Stimulated activated naive CD4-positive, alpha-beta T cell (primary cell): ENCODE data around the gene TP53RK.

Experiments
- DNase-seq, 6 experiments: peaks; one replicate each; lab custom pipeline; 2025; lab: John Stamatoyannopoulos, UW

The TP53RK gene

DNA sequence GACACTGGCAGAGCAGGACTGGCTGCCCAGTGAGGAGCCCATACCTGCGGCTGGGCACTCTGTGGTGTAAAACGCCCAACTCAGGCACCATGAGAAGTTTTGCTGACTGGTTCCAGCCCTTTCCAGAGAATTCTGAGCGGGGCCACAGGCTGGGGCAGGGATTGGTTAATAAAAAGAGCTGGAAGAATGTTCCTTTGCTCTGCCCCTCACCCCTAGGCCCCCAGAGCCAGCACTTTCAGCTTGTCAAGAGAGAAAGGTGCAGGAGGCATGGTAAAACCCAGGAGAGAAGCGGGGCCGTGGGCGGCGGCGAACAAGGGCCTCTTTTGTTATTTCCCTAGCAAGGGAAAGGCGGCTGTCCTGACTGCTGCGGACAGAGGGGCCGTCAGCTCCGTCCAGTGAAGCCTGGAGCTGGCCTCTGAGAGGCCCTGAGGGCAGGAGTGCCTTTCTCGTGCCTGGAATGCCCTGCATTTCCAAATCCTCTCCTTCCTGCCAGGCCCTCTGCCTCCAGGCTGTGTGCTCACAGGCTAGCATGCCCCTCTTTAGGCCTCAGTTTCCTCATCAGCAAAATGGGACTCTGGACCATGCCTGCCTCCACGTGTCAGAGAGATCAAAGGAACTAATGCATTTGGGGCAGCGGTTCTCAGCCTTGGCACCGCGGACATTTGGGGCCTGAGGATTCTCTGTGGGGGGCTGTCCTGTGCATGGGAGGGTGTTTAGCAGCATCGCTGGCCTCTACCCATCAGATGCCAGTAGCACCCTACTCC is 50.9 kb downstream of the TP53RK start:
- DNase-seq: no peak

DNA sequence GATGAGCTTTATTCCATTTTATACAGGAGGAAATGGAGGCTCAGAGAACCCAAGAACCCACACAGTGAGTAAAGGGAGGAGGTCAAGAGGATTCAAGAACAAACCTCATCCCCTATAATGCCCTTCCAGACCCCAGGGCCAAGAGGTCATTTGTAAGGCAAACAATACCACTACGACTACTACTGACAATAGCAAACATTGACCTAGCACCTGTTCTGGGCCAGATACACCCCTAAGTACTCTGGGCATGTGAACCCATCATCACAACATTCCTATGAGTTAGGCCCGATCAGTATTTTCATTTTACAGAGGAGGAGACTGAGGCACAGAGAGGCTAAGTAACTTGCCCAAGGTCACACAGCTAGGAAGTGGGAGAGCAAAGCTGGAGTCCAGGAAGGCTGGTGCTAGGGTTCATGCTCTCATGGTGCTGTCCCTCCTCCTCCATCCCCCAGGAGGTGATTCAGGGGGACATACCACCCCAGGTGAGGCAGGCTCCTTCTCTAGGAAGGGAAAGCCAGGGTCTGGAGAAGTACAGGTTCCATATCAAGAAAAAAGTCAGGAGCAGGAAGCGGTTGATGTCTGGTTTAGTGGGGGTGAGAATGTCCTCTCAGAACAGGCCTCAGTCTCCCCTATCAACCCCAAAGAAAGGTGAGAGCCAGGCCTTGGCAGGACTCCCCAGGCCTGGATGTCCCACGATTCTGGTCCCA is 51.7 kb downstream of the TP53RK start:
- DNase-seq: no peak

- no peak for DNase-seq
Measured at GRCh38 chr20:46637020-46637419, 52.2 kb downstream of the TP53RK start.

DNA sequence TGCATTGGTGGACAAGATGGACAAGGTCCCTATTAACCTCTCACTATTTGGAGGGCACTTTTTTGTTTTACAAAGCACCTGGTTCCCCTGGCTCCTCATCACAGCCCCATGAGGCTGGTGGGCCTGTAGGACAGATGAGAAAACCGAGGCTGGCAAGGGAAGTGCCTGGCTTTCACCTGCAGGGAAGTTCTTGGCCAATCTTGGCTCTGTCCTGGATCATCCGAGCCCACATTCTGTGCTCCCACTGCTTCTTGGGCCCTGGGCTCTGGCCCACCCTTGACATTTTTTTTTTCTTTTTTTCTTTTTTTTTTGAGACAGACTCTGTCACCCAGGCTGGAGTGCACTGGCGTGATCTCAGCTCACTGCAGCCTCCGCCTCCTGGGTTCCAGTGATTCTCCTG is 52.7 kb downstream of the TP53RK start:
- DNase-seq: no peak

- DNase-seq: no peak
Measured at GRCh38 chr20:46635514-46636136, 53.6 kb downstream of the TP53RK start.

DNA sequence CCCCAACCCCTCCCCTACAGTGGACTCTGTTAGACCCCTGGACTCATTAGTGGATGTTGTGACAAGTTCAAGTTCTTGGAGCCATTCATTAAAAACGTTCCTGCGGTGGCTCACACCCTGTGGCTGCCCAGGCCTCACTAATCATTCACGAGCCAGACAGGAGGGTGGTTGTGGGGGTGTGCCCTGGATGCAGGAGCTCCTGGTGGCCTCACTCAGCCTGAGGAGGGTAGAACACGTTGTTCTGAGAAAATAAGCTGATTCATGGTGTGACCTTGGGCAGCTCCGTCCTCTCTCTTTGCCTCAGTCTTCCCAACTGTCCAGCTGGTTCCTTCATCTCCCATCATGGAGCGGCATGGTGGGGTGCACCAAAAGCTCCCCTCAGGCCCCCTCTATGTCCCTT is 54.7 kb downstream of the TP53RK start:
- no peak for DNase-seq
